Bone marrow (tissue), 2 donors: ENCODE results near the gene NMT2.

Experiments
- DNase-seq, 2 donors: peaks; one replicate each; lab custom pipeline; 2025; lab: John Stamatoyannopoulos, UW

Gene NMT2

GRCh38 chr10:15092855-15093408, 75.6 kb downstream of the NMT2 start:
- DNase-seq: no peak

- no peak for DNase-seq
Measured at GRCh38 chr10:15091418-15091817, 77.1 kb downstream of the NMT2 start.

GRCh38 chr10:15088428-15089261, 79.8 kb downstream of the NMT2 start, which contains the start of gene ACBD7:
TSS of gene ACBD7 (minus strand) at chr10:15088776. CDS start at chr10:15088728, 48 bp downstream.
- DNase-seq: peak; percentile 19 to 44

- no peak for DNase-seq
Measured at GRCh38 chr10:15084502-15084922, 84.0 kb downstream of the NMT2 start.

- no peak for DNase-seq
Measured at GRCh38 chr10:15083674-15084501, 84.6 kb downstream of the NMT2 start.

- DNase-seq: no peak
Measured at GRCh38 chr10:15075421-15075820, 93.1 kb downstream of the NMT2 start.

GRCh38 chr10:15072358-15072757, 96.1 kb downstream of the NMT2 start:
- DNase-seq: no peak

- DNase-seq: no peak
Measured at GRCh38 chr10:15069230-15069629, 99.3 kb downstream of the NMT2 start.

- no peak for DNase-seq
Measured at GRCh38 chr10:15068802-15069201, 99.7 kb downstream of the NMT2 start.

- DNase-seq: no peak
Measured at GRCh38 chr10:15067154-15067553, 101.3 kb downstream of the NMT2 start.

GRCh38 chr10:15060638-15061037, 107.9 kb downstream of the NMT2 start:
- no peak for DNase-seq

- no peak for DNase-seq
Measured at GRCh38 chr10:15059914-15060313, 108.6 kb downstream of the NMT2 start.

GRCh38 chr10:15058689-15059088, 109.8 kb downstream of the NMT2 start:
- DNase-seq: no peak
